Endothelial cell (in vitro differentiated cells): ENCODE data around the gene TTC7B. TPM values are rescaled to one million over a fixed set of nuclear protein-coding genes. Genes with fewer than 3 reads are reported as not detected.

ENCODE experiments used
- DNase-seq: peaks from one replicate; pipeline ENCODE4 v3.0.0; 2021; ENCODE audit warnings: low spot score
- H3K27ac Mint-ChIP-seq: one replicate; pipeline ENCODE4 v1.8.0; 2021; ENCODE audit warnings: mixed read lengths, inconsistent platforms; ENCODE audit not compliant: unreplicated experiment
- H3K27me3 Mint-ChIP-seq: one replicate; pipeline ENCODE4 v1.8.0; 2021; ENCODE audit warnings: mild to moderate bottlenecking, moderate library complexity, mixed read lengths, inconsistent platforms; ENCODE audit not compliant: unreplicated experiment
- H3K36me3 Mint-ChIP-seq: one replicate; pipeline ENCODE4 v1.8.0; 2021; ENCODE audit warnings: mild to moderate bottlenecking, low read depth, mixed read lengths, inconsistent platforms; ENCODE audit not compliant: unreplicated experiment
- H3K4me1 Mint-ChIP-seq: one replicate; pipeline ENCODE4 v1.8.0; 2021; ENCODE audit warnings: mild to moderate bottlenecking, mixed read lengths, inconsistent platforms; ENCODE audit not compliant: unreplicated experiment
- H3K4me3 Mint-ChIP-seq: one replicate; pipeline ENCODE4 v1.8.0; 2021; ENCODE audit warnings: mild to moderate bottlenecking, mixed read lengths, inconsistent platforms; ENCODE audit not compliant: unreplicated experiment
- H3K9me3 Mint-ChIP-seq: one replicate; pipeline ENCODE4 v1.8.0; 2021; ENCODE audit warnings: mixed read lengths, inconsistent platforms; ENCODE audit not compliant: unreplicated experiment
- CTCF ChIP-seq: fragments of 200-600 bp; sonication (generic); IDR thresholded peaks from one replicate; pipeline ENCODE4 v1.5.0; 2021; ENCODE audit warnings: antibody characterized with exemption; ENCODE audit not compliant: unreplicated experiment
- total RNA-seq: library from RNA; stranded (reverse); fragmentation: NEBNext Ultra II Directional; extraction: Animal tissue kit (Norgen Biotek cat#: 25700); gene quantifications from one replicate; pipeline ENCODE4 v1.2.1, GENCODE V29; 2021; ENCODE audit not compliant: unreplicated experiment

TTC7B gene
- total RNA-seq, 1 donor from 2014 or later: 93.5 TPM

- Mint-ChIP-seq H3K27me3 (peaks cover 7% of the 10 kb centered on the region), H3K27ac (no peak overlapping the region), H3K9me3 (no peaks in the 10 kb centered on the region), H3K4me1 (peaks cover 6% of the 10 kb centered on the region), H3K36me3 (peaks cover 15% of the 10 kb centered on the region), H3K4me3 (no peak overlapping the region)
- DNase-seq: no peak
- no peak for TF ChIP-seq CTCF
Measured at GRCh38 chr14:90649083-90649482, 167.1 kb downstream of the TTC7B start.

GRCh38 chr14:90648421-90648820 is 167.8 kb downstream of the TTC7B start:
- no peaks in the 10 kb centered on the region for H3K9me3 Mint-ChIP-seq
- no peak for TF ChIP-seq CTCF
- H3K4me1 Mint-ChIP-seq: peaks cover 6% of the 10 kb centered on the region

GRCh38 chr14:90647473-90648005 is 168.7 kb downstream of the TTC7B start:
- Mint-ChIP-seq H3K4me1 (peaks cover 6% of the 10 kb centered on the region), H3K9me3 (no peaks in the 10 kb centered on the region), H3K36me3 (peaks cover 13% of the 10 kb centered on the region), H3K4me3 (no peak overlapping the region), H3K27me3 (peaks cover 7% of the 10 kb centered on the region), H3K27ac (no peak overlapping the region)
- no peak for TF ChIP-seq CTCF
- no peak for DNase-seq

More at GRCh38 chr14:90648421-90648820, 167.8 kb downstream of the TTC7B start:
- DNase-seq: no peak
- Mint-ChIP-seq H3K36me3 (peaks cover 18% of the 10 kb centered on the region), H3K27me3 (peaks cover 7% of the 10 kb centered on the region), H3K4me3 (no peak overlapping the region), H3K27ac (no peak overlapping the region)

- TF ChIP-seq CTCF: no peak
- H3K4me1 Mint-ChIP-seq: peaks cover 6% of the 10 kb centered on the region
- no peak for DNase-seq
- no peaks in the 10 kb centered on the region for H3K9me3 Mint-ChIP-seq
- no peak overlapping the region for H3K27ac Mint-ChIP-seq
- peaks cover 10% of the 10 kb centered on the region for H3K27me3 Mint-ChIP-seq
- no peak overlapping the region for H3K4me3 Mint-ChIP-seq
- H3K36me3 Mint-ChIP-seq: peaks cover 22% of the 10 kb centered on the region
Measured at GRCh38 chr14:90645842-90646443, 170.3 kb downstream of the TTC7B start.

- H3K4me3 Mint-ChIP-seq: no peak overlapping the region
- no peak for TF ChIP-seq CTCF
- H3K27ac Mint-ChIP-seq: no peak overlapping the region
- H3K9me3 Mint-ChIP-seq: no peaks in the 10 kb centered on the region
- peaks cover 10% of the 10 kb centered on the region for H3K27me3 Mint-ChIP-seq
- H3K4me1 Mint-ChIP-seq: peaks cover 6% of the 10 kb centered on the region
- peaks cover 22% of the 10 kb centered on the region for H3K36me3 Mint-ChIP-seq
- DNase-seq: no peak
Measured at GRCh38 chr14:90644882-90645281, 171.3 kb downstream of the TTC7B start.
